WERI-Rb-1 (cell line): ENCODE measurements around the gene SLC9A1.
A peak's percentile ranks its signal among the peaks of the same experiment; 100 is the strongest.
"Not testable (repeated sequence)": the region's sequence is repeated elsewhere in the genome, so short reads cannot be mapped to it uniquely, and the experiment has no call there.

Experiments
- DNase-seq: peaks from one replicate; pipeline ENCODE4 v3.0.0-alpha.2; 2020
- H3K27ac ChIP-seq: fragments of 250-450 bp; sonication (Bioruptor Pico); 2 replicates; pipeline ENCODE4 v1.5.1; 2020; ENCODE audit warnings: mild to moderate bottlenecking, moderate library complexity
- H3K27me3 ChIP-seq: fragments of 250-450 bp; sonication (Bioruptor Pico); 2 replicates; pipeline ENCODE4 v1.5.1; 2021; ENCODE audit warnings: mild to moderate bottlenecking, low read depth, moderate library complexity; ENCODE audit not compliant: insufficient read depth, severe bottlenecking
- H3K36me3 ChIP-seq: fragments of 250-450 bp; sonication (Bioruptor Pico); 2 replicates; pipeline ENCODE4 v1.5.1; 2020; ENCODE audit warnings: mild to moderate bottlenecking, moderate library complexity
- H3K4me3 ChIP-seq: 2 replicates; pipeline ENCODE4 v1.5.1; 2011; ENCODE audit warnings: low read depth, mild to moderate bottlenecking, control low read depth, low read length
- H3K9me3 ChIP-seq: fragments of 250-450 bp; sonication (Bioruptor Pico); 2 replicates; pipeline ENCODE4 v1.5.1; 2021; ENCODE audit warnings: mild to moderate bottlenecking, moderate library complexity; ENCODE audit not compliant: severe bottlenecking
- CTCF ChIP-seq: IDR thresholded peaks from 2 replicates; pipeline ENCODE4 v1.5.1; 2011; ENCODE audit warnings: low read depth, mild to moderate bottlenecking, control low read depth, inconsistent platforms, low read length

The SLC9A1 gene

GRCh38 chr1:27154991-27155781, at the start of gene SLC9A1:
SLC9A1 (minus strand) TSS chr1:27155125; CDS start chr1:27154334, 791 bp downstream.
- H3K36me3 ChIP-seq: no peaks in the 10 kb centered on the region
- peak; percentile 78 for TF ChIP-seq CTCF
- H3K27me3 ChIP-seq: no peaks in the 10 kb centered on the region
- peak within 1 kb of the TSS; percentile 57 for H3K27ac ChIP-seq
- peak within 1 kb of the TSS; percentile 67 for H3K4me3 ChIP-seq
- H3K9me3 ChIP-seq: no peaks in the 10 kb centered on the region
- DNase-seq: peak; percentile 91

GRCh38 chr1:27203946-27204345, 49.0 kb upstream of the SLC9A1 start:
- Histone ChIP-seq H3K36me3 (no peaks in the 10 kb centered on the region), H3K4me3 (no peak overlapping the region), H3K27ac (no peak overlapping the region), H3K27me3 (no peaks in the 10 kb centered on the region), H3K9me3 (no peaks in the 10 kb centered on the region)
- TF ChIP-seq CTCF: no peak
- DNase-seq: no peak

- Histone ChIP-seq H3K36me3 (no peaks in the 10 kb centered on the region), H3K4me3 (no peak overlapping the region), H3K9me3 (no peaks in the 10 kb centered on the region), H3K27ac (no peak overlapping the region), H3K27me3 (no peaks in the 10 kb centered on the region)
- no peak for DNase-seq
- TF ChIP-seq CTCF: no peak
Observed at GRCh38 chr1:27201295-27201694, 46.4 kb upstream of the SLC9A1 start.

- H3K27ac ChIP-seq: no peak overlapping the region
- DNase-seq: no peak
- no peaks in the 10 kb centered on the region for H3K27me3 ChIP-seq
- H3K36me3 ChIP-seq: no peaks in the 10 kb centered on the region
- no peak overlapping the region for H3K4me3 ChIP-seq
- H3K9me3 ChIP-seq: no peaks in the 10 kb centered on the region
- TF ChIP-seq CTCF: no peak
Observed at GRCh38 chr1:27193194-27193593, 38.3 kb upstream of the SLC9A1 start.

GRCh38 chr1:27192039-27192529, 37.2 kb upstream of the SLC9A1 start:
- no peak for DNase-seq
- Histone ChIP-seq H3K36me3 (no peaks in the 10 kb centered on the region), H3K9me3 (no peaks in the 10 kb centered on the region), H3K27me3 (no peaks in the 10 kb centered on the region), H3K27ac (no peak overlapping the region), H3K4me3 (no peak overlapping the region)
- no peak for TF ChIP-seq CTCF

GRCh38 chr1:27184665-27185064, 29.7 kb upstream of the SLC9A1 start:
- not testable (repeated sequence) for DNase-seq, H3K36me3 ChIP-seq, H3K27me3 ChIP-seq, H3K27ac ChIP-seq, H3K4me3 ChIP-seq
- peaks cover 25% of the 10 kb centered on the region for H3K9me3 ChIP-seq
